ENCODE results near the gene CDKAL1. TPM values are rescaled to one million over a fixed set of nuclear protein-coding genes. Genes with fewer than 3 reads are reported as not detected.
"Not testable (repeated sequence)": the region's sequence is repeated elsewhere in the genome, so short reads cannot be mapped to it uniquely, and the experiment has no call there.

Gene CDKAL1
- total RNA-seq, 1 donor from 2014 or later: 11.9 TPM

DNA sequence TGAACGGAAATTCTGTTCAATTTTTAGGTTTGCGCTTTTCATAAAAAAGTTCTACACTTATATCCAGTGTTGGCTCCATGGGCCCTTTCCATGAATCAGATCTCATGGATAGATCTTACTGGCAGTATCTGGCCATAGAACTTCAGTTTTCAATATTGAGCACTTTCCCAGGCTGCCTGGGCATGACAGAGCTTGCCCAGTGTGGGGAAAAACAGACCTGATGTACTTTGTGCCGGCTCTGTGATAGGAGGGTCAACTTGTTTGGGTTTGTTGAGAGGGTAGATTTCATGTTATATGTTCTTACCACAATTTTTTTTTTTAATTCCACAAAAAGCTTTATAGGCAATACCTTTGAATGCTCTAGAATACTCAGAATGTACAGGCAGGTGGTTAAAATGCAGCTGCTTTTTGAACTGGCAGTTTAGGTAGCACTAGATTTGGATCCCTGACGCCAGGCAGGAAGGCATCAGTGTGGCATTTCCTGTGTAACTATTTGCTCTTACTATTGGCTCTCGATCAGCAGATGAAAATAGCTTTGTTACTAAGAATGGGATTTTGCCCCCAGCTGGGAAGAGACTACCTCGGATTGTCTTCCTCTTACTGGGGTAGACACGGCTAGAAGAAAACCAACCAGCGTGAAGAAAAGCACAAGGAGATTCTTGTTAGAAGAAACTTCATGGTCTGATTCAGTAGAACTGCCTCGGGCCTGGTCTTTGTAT is 654.4 kb downstream of the CDKAL1 start:
- Histone ChIP-seq H3K4me3 (no peak overlapping the region), H3K4me1 (peaks cover 0 to 12% of the 10 kb centered on the region in 2 donors), H3K27me3 (no peaks in the 10 kb centered on the region), H3K36me3 (no peaks in the 10 kb centered on the region), H3K27ac (peak overlapping the region; percentile 34 to 65), H3K9me3 (no peaks in the 10 kb centered on the region)
- intact Hi-C loops (cut with DNase I): no loop called here
- TF ChIP-seq, protein P1, sequence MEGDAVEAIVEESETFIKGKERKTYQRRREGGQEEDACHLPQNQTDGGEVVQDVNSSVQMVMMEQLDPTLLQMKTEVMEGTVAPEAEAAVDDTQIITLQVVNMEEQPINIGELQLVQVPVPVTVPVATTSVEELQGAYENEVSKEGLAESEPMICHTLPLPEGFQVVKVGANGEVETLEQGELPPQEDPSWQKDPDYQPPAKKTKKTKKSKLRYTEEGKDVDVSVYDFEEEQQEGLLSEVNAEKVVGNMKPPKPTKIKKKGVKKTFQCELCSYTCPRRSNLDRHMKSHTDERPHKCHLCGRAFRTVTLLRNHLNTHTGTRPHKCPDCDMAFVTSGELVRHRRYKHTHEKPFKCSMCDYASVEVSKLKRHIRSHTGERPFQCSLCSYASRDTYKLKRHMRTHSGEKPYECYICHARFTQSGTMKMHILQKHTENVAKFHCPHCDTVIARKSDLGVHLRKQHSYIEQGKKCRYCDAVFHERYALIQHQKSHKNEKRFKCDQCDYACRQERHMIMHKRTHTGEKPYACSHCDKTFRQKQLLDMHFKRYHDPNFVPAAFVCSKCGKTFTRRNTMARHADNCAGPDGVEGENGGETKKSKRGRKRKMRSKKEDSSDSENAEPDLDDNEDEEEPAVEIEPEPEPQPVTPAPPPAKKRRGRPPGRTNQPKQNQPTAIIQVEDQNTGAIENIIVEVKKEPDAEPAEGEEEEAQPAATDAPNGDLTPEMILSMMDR (IDR thresholded peaks at IDR 0.05): no peak
- no peak for DNase-seq (ENCODE audit: low spot score in 2 of 2)

DNA sequence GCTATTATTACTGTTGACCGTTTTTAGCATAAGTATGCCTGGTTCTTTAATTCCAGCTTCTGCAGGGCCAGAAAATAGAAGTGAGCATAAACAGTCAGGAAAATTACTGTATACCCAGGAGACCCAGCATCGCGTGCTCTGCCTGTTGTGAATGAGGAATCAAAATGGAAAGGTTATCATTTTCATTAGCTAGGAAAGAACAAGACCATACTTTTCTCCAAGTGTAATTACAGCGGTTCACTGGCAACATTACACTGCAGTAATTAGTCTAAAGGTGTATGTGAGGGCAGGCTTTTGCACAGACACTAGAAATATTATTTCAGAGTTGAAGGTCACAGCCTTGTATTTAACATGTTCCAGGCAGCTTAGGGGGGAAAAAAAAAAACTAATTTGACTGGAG is 655.5 kb downstream of the CDKAL1 start:
- no peaks in the 10 kb centered on the region for H3K36me3 ChIP-seq
- H3K4me3 ChIP-seq: no peak overlapping the region
- H3K27me3 ChIP-seq: no peaks in the 10 kb centered on the region
- no peak overlapping the region for H3K27ac ChIP-seq
- TF ChIP-seq, protein P1 (IDR thresholded peaks at IDR 0.05): no peak
- no peaks in the 10 kb centered on the region for H3K9me3 ChIP-seq
- intact Hi-C loops (cut with DNase I): no loop called here
- DNase-seq (ENCODE audit: low spot score in 2 of 2): no peak
- H3K4me1 ChIP-seq: peaks cover 0 to 12% of the 10 kb centered on the region in 2 donors

DNA sequence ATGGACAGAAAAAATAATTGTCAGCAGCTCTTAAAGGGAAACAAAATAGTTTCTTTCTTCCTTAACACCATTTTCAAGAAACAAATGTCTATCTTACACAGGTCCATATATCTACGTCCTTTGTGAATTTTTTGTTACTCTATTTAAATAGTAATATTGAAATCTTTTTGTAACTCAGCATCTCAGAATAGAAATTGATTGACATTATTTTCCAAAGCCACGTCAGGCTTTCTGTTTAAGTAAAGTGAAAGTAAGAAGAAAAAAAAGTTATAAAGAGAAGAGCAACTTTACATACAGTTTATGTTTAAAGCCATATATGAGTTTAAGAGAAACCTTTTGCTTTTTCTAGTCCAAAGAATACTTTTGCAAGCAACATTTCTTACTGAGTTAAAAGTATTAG is 656.4 kb downstream of the CDKAL1 start:
- peaks cover 0 to 12% of the 10 kb centered on the region in 2 donors for H3K4me1 ChIP-seq
- no peaks in the 10 kb centered on the region for H3K27me3 ChIP-seq
- H3K4me3 ChIP-seq: peak overlapping the region; percentile 22 to 32
- no peaks in the 10 kb centered on the region for H3K36me3 ChIP-seq
- DNase-seq (ENCODE audit: low spot score in 2 of 2): no peak
- intact Hi-C loops (cut with DNase I): no loop called here
- no peak overlapping the region for H3K27ac ChIP-seq
- TF ChIP-seq, protein P1 (IDR thresholded peaks at IDR 0.05): no peak
- H3K9me3 ChIP-seq: no peaks in the 10 kb centered on the region

DNA sequence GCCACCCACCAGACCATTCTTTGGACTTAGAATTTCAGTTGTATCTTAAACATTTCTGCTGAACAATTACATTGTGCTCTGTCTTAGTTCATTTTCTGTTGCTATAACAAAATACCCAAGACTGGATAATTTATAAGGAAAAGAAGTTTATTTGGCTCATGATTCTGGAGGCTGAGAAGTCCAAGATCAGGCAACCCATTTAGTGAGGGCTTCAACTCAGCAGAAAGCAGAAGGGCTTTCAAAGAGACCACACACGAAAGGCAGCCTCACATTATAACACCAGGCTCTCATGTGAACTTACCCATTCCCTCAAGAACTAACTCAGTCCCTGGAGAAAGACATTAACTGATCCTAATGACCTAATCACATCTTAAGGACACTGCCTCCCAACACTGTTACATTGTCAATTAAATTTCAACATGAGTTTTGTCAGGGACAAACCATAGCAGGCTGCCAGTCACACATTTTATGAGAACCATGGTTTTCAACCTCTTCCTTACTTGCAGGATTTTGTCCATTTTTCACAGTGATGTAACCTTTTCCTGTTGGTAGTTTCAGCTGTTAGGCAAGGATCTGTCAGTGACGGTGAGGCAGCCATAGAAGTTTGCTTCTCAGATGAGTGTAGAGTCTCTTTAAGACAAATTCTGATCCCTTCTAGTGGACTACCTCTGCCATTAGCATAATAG is 659.7 kb downstream of the CDKAL1 start:
- intact Hi-C loops (cut with DNase I): no loop called here
- Histone ChIP-seq H3K9me3 (no peaks in the 10 kb centered on the region), H3K27me3 (no peaks in the 10 kb centered on the region), H3K4me1 (peaks cover 0 to under 1% of the 10 kb centered on the region in 2 donors), H3K36me3 (no peaks in the 10 kb centered on the region), H3K4me3 (no peak overlapping the region), H3K27ac (no peak overlapping the region)
- no peak for DNase-seq (ENCODE audit: low spot score in 2 of 2)
- TF ChIP-seq, protein P1 (IDR thresholded peaks at IDR 0.05): no peak

DNA sequence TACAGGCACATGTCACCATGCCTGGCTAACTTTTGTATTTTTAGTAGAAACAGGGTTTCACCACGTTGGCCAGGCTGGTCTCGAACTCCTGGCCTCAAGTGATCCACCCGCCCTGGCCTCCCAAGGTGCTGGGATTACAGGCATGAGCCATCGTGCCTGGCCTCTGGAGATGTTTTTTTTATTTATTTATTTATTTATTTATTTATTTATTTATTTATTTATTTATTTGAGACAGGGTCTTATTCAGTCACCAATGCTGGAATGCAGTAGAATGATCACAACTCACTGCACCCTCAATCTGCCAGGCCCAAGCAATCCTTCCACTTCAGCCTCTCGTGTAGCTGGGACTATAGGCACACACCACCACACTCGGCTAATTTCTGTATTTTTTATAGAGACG is 661.0 kb downstream of the CDKAL1 start:
- H3K9me3 ChIP-seq; H3K4me1 ChIP-seq; H3K27me3 ChIP-seq; H3K36me3 ChIP-seq; H3K27ac ChIP-seq; DNase-seq (ENCODE audit: low spot score in 2 of 2); H3K4me3 ChIP-seq; intact Hi-C loops (cut with DNase I): not testable (repeated sequence)

DNA sequence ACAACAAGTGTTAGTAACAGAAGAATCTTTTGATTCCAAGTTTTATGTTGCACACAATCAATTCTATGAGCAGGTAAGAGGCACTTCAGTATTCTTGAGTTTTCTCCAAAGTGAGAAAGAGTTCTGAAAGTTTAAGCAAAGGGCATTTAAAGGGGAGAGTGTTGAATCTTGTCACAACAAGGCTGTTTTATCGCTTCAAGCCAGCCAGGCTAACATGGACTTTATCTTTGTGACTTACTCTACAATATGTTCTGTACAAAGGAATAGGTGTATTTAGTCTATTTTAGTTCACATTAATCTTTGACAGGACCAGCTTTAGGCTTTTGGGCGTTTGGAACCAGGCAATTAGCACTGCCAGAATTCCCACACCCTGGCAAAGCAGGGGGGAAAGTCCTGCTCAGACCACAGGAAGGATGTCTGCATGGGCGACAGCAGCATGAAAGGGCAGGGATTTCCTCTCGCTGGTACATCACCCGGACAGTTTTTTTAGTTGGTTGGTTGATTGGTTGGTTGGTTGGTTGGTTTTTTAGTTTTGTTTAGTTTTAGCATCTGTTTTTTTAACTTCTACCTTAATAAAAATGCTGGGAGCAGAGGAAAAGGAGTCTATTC is 663.9 kb downstream of the CDKAL1 start:
- no peak for DNase-seq (ENCODE audit: low spot score in 2 of 2)
- H3K9me3 ChIP-seq: no peaks in the 10 kb centered on the region
- no peak overlapping the region for H3K4me3 ChIP-seq
- no peaks in the 10 kb centered on the region for H3K4me1 ChIP-seq
- H3K36me3 ChIP-seq: no peaks in the 10 kb centered on the region
- intact Hi-C loops (cut with DNase I): no loop called here
- H3K27ac ChIP-seq: no peak overlapping the region
- H3K27me3 ChIP-seq: no peaks in the 10 kb centered on the region
- TF ChIP-seq, protein P1 (IDR thresholded peaks at IDR 0.05): no peak

Measured in ascending aorta (tissue), 2 donors.